ENCODE measurements around the gene CRYGS.

GRCh38 chr3:186569779-186570095 is 25.6 kb upstream of the CRYGS start:
- TF ChIP-seq TAF1 (IDR thresholded peaks at IDR 0.05; ENCODE audit: borderline replicate concordance, low read depth, low read length) (no peak), EP300 (IDR thresholded peaks at IDR 0.05; ENCODE audit: borderline replicate concordance in 1 of 2, low read depth in 1 of 2, low read length in 1 of 2) (no peak)
